Neuronal stem cell (in vitro differentiated cells): ENCODE data around the gene EDRF1.

Experiments used
- DNase-seq: peaks from one replicate; pipeline ENCODE4 v3.0.0-alpha.2; 2013; ENCODE audit warnings: low spot score
- H2AFZ ChIP-seq: one replicate; pipeline ENCODE4 v1.6.1; 2013; ENCODE audit warnings: mild to moderate bottlenecking, low read length, inconsistent platforms
- H2AK5ac ChIP-seq: 2 replicates; pipeline ENCODE4 v1.6.1; 2013; ENCODE audit warnings: low read depth, mild to moderate bottlenecking, inconsistent platforms, low read length, moderate library complexity, mixed read lengths
- H2BK120ac ChIP-seq: 2 replicates; pipeline ENCODE4 v1.6.1; 2013; ENCODE audit warnings: low read depth, mild to moderate bottlenecking, inconsistent platforms, low read length, moderate library complexity, mixed read lengths
- H2BK12ac ChIP-seq: one replicate; pipeline ENCODE4 v1.6.1; 2013; ENCODE audit warnings: low read length, inconsistent platforms
- H2BK15ac ChIP-seq: 2 replicates; pipeline ENCODE4 v1.6.1; 2013; ENCODE audit warnings: mild to moderate bottlenecking, low read length, inconsistent platforms, mixed read lengths
- H2BK5ac ChIP-seq: one replicate; pipeline ENCODE4 v1.6.1; 2013; ENCODE audit warnings: inconsistent platforms, mild to moderate bottlenecking, low read length, moderate library complexity
- H3K14ac ChIP-seq: one replicate; pipeline ENCODE4 v1.6.1; 2013; ENCODE audit warnings: low read length, inconsistent platforms
- H3K18ac ChIP-seq: 2 replicates; pipeline ENCODE4 v1.6.1; 2013; ENCODE audit warnings: low read length, inconsistent platforms
- H3K23ac ChIP-seq: 2 replicates; pipeline ENCODE4 v1.6.1; 2013; ENCODE audit warnings: low read depth, mild to moderate bottlenecking, mixed read lengths, low read length, inconsistent platforms; ENCODE audit not compliant: poor library complexity
- H3K27ac ChIP-seq: replicated peaks from 3 replicates; pipeline ENCODE4 v1.5.1; 2013; ENCODE audit warnings: low read length, inconsistent platforms
- H3K27me3 ChIP-seq, 3 experiments: 2 replicates each; pipeline ENCODE4 v1.6.1; 2013; ENCODE audit warnings: low read length in 3 of 3, mild to moderate bottlenecking in 2 of 3, inconsistent platforms in 1 of 3, low read depth in 1 of 3, mixed read lengths in 1 of 3, moderate library complexity in 1 of 3; ENCODE audit not compliant: control insufficient read depth in 3 of 3, insufficient read depth in 3 of 3
- H3K36me3 ChIP-seq, 2 donors: replicated peaks in 1 of 2; 2 replicates each; pipeline ENCODE4 v1.6.1; 2013; ENCODE audit warnings: low read length in 2 of 2; ENCODE audit not compliant: control insufficient read depth in 2 of 2, insufficient read depth in 2 of 2
- H3K4ac ChIP-seq: 2 replicates; pipeline ENCODE4 v1.6.1; 2013; ENCODE audit warnings: inconsistent platforms, mild to moderate bottlenecking, low read length, moderate library complexity
- H3K4me1 ChIP-seq, 2 donors: 1 replicate in 1 of 2; 2 replicates in 1 of 2; pipeline ENCODE4 v1.6.1; 2013; ENCODE audit warnings: low read length in 2 of 2, low read depth in 1 of 2; ENCODE audit not compliant: control insufficient read depth in 2 of 2, insufficient read depth in 1 of 2
- H3K4me2 ChIP-seq: one replicate; pipeline ENCODE4 v1.6.1; 2013; ENCODE audit warnings: mild to moderate bottlenecking, low read length, inconsistent platforms; ENCODE audit not compliant: insufficient read depth, poor library complexity, severe bottlenecking
- H3K4me3 ChIP-seq, 2 donors: 2 replicates each; pipeline ENCODE4 v1.5.1; 2013; ENCODE audit warnings: low read length in 2 of 2, mild to moderate bottlenecking in 2 of 2, inconsistent platforms in 1 of 2, moderate library complexity in 1 of 2
- H3K79me1 ChIP-seq: one replicate; pipeline ENCODE4 v1.6.1; 2013; ENCODE audit warnings: low read depth, mild to moderate bottlenecking, inconsistent platforms, low read length, moderate library complexity
- H3K9ac ChIP-seq: one replicate; pipeline ENCODE4 v1.6.1; 2013; ENCODE audit warnings: mild to moderate bottlenecking, low read depth, low read length, inconsistent platforms; ENCODE audit not compliant: poor library complexity
- H3K9me3 ChIP-seq, 2 donors: replicated peaks in 1 of 2; 2 replicates each; pipeline versions ENCODE3 to v1.6.1; 2013; ENCODE audit warnings: low read length in 2 of 2, mild to moderate bottlenecking in 2 of 2, inconsistent platforms in 1 of 2, low read depth in 1 of 2, mixed read lengths in 1 of 2, moderate library complexity in 1 of 2; ENCODE audit not compliant: control insufficient read depth in 2 of 2, insufficient read depth in 1 of 2
- H4K8ac ChIP-seq: one replicate; pipeline ENCODE4 v1.6.1; 2013; ENCODE audit warnings: low read depth, mild to moderate bottlenecking, inconsistent platforms, low read length, moderate library complexity
- H4K91ac ChIP-seq: one replicate; pipeline ENCODE4 v1.6.1; 2013; ENCODE audit warnings: low read length, low read depth, mild to moderate bottlenecking, inconsistent platforms; ENCODE audit not compliant: poor library complexity
- WGBS, 2 donors: extraction: QIAGEN DNeasy Blood & Tissue Kit; methylation state at CpG; one replicate each; pipeline ENCODE4 v1.1.7; 2013; ENCODE audit warnings: missing lambda C conversion rate in 2 of 2, mixed read lengths in 1 of 2; ENCODE audit not compliant: insufficient read length in 2 of 2, insufficient replicate concordance in 1 of 2; ENCODE audit errors: extremely low coverage in 2 of 2; 5-methylcytosine and 5-hydroxymethylcytosine counted together

Gene EDRF1

GRCh38 chr10:125689955-125690569 is 29.4 kb upstream of the EDRF1 start:
- Histone ChIP-seq H3K36me3 (no peaks in the 10 kb centered on the region), H3K4me2 (no peak overlapping the region), H3K4ac (no peak overlapping the region), H2AFZ (no peak overlapping the region), H3K9ac (no peak overlapping the region), H3K18ac (no peak overlapping the region), H2BK120ac (no peak overlapping the region), H3K27ac (no peak overlapping the region), H4K91ac (no peak overlapping the region), H3K4me3 (no peak overlapping the region), H3K27me3 (peaks cover 0 to 5% (median 0%) of the 10 kb centered on the region in 3 experiments), H3K79me1 (no peaks in the 10 kb centered on the region), H2AK5ac (no peak overlapping the region), H4K8ac (no peak overlapping the region), H2BK15ac (no peak overlapping the region), H3K23ac (no peak overlapping the region), H3K9me3 (no peaks in the 10 kb centered on the region), H3K14ac (no peak overlapping the region), H3K4me1 (no peaks in the 10 kb centered on the region), H2BK12ac (no peak overlapping the region), H2BK5ac (no peak overlapping the region)
- DNase-seq, result no peak
- WGBS, 2 donors, result no CpG with 5 or more reads among the region's 8 CpGs

DNA sequence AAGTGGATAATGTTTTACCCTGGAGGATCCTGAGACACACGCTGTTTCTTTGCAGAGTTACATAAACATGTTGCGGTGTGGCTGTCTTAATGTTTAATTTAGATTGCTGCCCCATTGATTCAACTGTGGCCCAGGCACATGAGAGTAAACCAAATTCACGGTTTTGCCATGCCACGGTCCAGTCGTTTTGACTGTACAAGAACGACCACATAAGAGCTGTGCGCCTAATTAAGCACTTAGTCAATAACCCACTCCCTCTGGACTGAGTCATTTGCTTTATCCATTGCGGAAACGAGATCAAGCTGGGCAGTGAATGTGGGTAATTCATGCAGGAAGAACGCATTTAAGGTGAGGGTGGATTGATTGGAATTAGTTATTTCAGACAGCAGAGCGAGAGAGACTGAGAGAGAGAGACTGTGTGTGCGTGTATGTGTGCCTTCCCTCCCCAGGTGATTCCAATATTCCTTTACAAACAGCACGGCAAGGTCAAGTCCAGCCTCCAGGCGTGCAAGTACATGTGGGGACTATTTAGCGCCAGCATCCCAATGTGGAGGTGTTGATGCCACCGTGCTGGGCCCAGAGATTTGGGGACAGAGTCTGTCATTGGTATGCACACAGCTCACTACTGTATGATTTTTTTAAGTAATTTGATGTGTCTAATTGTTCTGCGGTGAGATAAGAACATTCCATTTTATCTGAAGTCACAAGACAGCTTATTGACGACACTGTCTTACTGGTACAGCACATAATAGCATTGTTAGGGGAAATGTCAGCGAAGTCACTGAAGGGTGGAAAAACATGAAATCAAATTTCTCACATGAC is 28.1 kb upstream of the EDRF1 start:
- DNase-seq, result no peak

GRCh38 chr10:125692196-125692595 is 27.3 kb upstream of the EDRF1 start:
- H3K79me1 ChIP-seq, result no peaks in the 10 kb centered on the region
- H2AK5ac ChIP-seq, result no peak overlapping the region
- H4K8ac ChIP-seq, result no peak overlapping the region
- no peak overlapping the region for H2BK5ac ChIP-seq
- no peak overlapping the region for H3K23ac ChIP-seq
- no peak for DNase-seq
- no peak overlapping the region for H2BK120ac ChIP-seq
- H3K18ac ChIP-seq, result no peak overlapping the region
- no CpG with 5 or more reads among the region's 3 CpGs for WGBS, 2 donors
- H3K9ac ChIP-seq, result no peak overlapping the region
- H3K27ac ChIP-seq, result no peak overlapping the region
- no peak overlapping the region for H4K91ac ChIP-seq
- no peak overlapping the region for H3K14ac ChIP-seq
- H3K4me1 ChIP-seq, result no peaks in the 10 kb centered on the region
- H2AFZ ChIP-seq, result no peak overlapping the region
- H3K4me2 ChIP-seq, result no peak overlapping the region
- no peak overlapping the region for H3K4me3 ChIP-seq
- no peak overlapping the region for H3K4ac ChIP-seq
- H3K9me3 ChIP-seq, result no peaks in the 10 kb centered on the region
- H3K36me3 ChIP-seq, result no peaks in the 10 kb centered on the region
- H3K27me3 ChIP-seq, result peaks cover 0 to 5% (median 0%) of the 10 kb centered on the region in 3 experiments
- H2BK15ac ChIP-seq, result no peak overlapping the region
- H2BK12ac ChIP-seq, result no peak overlapping the region

More for the DNA sequence above, 28.1 kb upstream of the EDRF1 start:
- no CpG with 5 or more reads among the region's 19 CpGs for WGBS, 2 donors
- no peaks in the 10 kb centered on the region for H3K79me1 ChIP-seq
- H3K4me2 ChIP-seq, result no peak overlapping the region
- H3K4me1 ChIP-seq, result no peaks in the 10 kb centered on the region
- no peak overlapping the region for H3K4me3 ChIP-seq
- H4K91ac ChIP-seq, result no peak overlapping the region
- no peak overlapping the region for H3K4ac ChIP-seq
- no peak overlapping the region for H3K27ac ChIP-seq
- no peaks in the 10 kb centered on the region for H3K9me3 ChIP-seq
- no peak overlapping the region for H3K9ac ChIP-seq
- H2BK15ac ChIP-seq, result no peak overlapping the region
- H4K8ac ChIP-seq, result no peak overlapping the region
- H2AFZ ChIP-seq, result no peak overlapping the region
- no peak overlapping the region for H3K23ac ChIP-seq
- no peak overlapping the region for H2AK5ac ChIP-seq
- H3K18ac ChIP-seq, result no peak overlapping the region
- no peak overlapping the region for H2BK12ac ChIP-seq
- no peak overlapping the region for H2BK5ac ChIP-seq
- no peaks in the 10 kb centered on the region for H3K36me3 ChIP-seq
- H3K14ac ChIP-seq, result no peak overlapping the region
- H3K27me3 ChIP-seq, result peaks cover 0 to 5% (median 0%) of the 10 kb centered on the region in 3 experiments
- H2BK120ac ChIP-seq, result no peak overlapping the region
